AG04450 (cell line): ENCODE results near the gene RASL11B. TPM values are rescaled to one million over a fixed set of nuclear protein-coding genes. Genes with fewer than 3 reads are reported as not detected.

ENCODE experiments used
- CTCF ChIA-PET: fragments of 300-600, 350-600 bp; formaldehyde crosslinking; extraction: SDS; loops from one replicate; lab custom pipeline; 2022; ENCODE audit warnings: antibody characterized with exemption, inconsistent platforms; lab: Charles Lee
- POLR2A ChIA-PET: fragments of 350-600 bp; formaldehyde crosslinking; extraction: SDS; loops from one replicate; lab custom pipeline; 2021; ENCODE audit warnings: antibody characterized with exemption, inconsistent platforms; lab: Yijun Ruan, JAX
- DNase-seq: peaks from one replicate; pipeline ENCODE4 v3.0.0-alpha.2; 2011; ENCODE audit warnings: low read depth, low spot score
- H3K27ac ChIP-seq: one replicate; pipeline ENCODE4 v1.5.1; 2012; ENCODE audit warnings: low read depth, low read length, control low read depth
- H3K27me3 ChIP-seq: one replicate; pipeline ENCODE4 v1.6.0; 2012; ENCODE audit warnings: low read length; ENCODE audit not compliant: control insufficient read depth, insufficient read depth
- H3K4me3 ChIP-seq: 2 replicates; pipeline ENCODE4 v1.5.1; 2011; ENCODE audit warnings: mild to moderate bottlenecking, low read depth, low read length, control low read depth
- H3K9me3 ChIP-seq: 2 replicates; pipeline ENCODE4 v1.5.1; 2012; ENCODE audit warnings: low read length; ENCODE audit not compliant: control insufficient read depth, insufficient read depth
- polyA plus RNA-seq: library from polyadenylated mRNA; depleted of rRNA; stranded (reverse); fragments of >200 nt; gene quantifications from 2 replicates; pipeline ENCODE4 v1.2.3, GENCODE V29; 2011
- TF ChIP-seq, protein P1 (sequence below): IDR thresholded peaks from 2 replicates; pipeline ENCODE4 v1.5.1; 2011; ENCODE audit warnings: low read depth, low read length, control low read depth, inconsistent platforms

Gene RASL11B
- polyA plus RNA-seq, 1 experiment: 4.3 TPM

DNA sequence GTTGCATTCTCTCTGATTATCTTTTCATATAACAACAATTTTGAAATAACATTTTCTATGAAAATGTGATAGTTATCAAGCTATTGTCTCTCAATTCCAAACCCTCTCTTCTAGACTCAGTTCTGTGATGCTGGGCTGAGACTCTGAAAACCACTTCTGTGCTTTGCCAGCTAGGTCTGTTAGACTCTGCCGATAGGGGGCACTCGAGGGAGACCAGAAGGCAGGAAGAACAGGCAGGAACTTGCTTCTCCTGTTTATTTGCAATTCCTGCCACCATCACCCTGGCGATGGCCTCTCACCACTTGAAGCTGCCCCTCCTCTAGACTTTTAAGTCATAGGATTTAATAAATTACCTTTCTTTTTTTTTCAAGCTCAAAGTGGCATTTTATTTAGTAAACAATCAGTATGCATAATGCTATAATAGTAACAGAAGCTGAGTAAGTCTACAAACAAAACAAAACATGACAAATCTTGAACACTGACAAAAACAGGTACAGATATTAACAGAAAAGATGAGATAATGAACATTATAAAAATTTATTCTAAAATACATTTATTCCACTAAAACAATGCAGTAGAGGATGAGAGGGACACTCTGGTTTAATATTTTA lies 49.7 kb downstream of the RASL11B start:
- DNase-seq: no peak
- Histone ChIP-seq H3K4me3 (no peak overlapping the region), H3K9me3 (no peaks in the 10 kb centered on the region), H3K27me3 (no peaks in the 10 kb centered on the region), H3K27ac (no peak overlapping the region)
- TF ChIP-seq, protein P1, sequence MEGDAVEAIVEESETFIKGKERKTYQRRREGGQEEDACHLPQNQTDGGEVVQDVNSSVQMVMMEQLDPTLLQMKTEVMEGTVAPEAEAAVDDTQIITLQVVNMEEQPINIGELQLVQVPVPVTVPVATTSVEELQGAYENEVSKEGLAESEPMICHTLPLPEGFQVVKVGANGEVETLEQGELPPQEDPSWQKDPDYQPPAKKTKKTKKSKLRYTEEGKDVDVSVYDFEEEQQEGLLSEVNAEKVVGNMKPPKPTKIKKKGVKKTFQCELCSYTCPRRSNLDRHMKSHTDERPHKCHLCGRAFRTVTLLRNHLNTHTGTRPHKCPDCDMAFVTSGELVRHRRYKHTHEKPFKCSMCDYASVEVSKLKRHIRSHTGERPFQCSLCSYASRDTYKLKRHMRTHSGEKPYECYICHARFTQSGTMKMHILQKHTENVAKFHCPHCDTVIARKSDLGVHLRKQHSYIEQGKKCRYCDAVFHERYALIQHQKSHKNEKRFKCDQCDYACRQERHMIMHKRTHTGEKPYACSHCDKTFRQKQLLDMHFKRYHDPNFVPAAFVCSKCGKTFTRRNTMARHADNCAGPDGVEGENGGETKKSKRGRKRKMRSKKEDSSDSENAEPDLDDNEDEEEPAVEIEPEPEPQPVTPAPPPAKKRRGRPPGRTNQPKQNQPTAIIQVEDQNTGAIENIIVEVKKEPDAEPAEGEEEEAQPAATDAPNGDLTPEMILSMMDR: peak; percentile 75
- CTCF ChIA-PET: interaction anchor here (0.5 to 1.9 kb wide), 32 partner anchors 8 to 320 kb away, joined by 3 to 23 read pairs (median 5); no protein-coding TSS in a partner anchor
- POLR2A ChIA-PET: no interaction called here

DNA sequence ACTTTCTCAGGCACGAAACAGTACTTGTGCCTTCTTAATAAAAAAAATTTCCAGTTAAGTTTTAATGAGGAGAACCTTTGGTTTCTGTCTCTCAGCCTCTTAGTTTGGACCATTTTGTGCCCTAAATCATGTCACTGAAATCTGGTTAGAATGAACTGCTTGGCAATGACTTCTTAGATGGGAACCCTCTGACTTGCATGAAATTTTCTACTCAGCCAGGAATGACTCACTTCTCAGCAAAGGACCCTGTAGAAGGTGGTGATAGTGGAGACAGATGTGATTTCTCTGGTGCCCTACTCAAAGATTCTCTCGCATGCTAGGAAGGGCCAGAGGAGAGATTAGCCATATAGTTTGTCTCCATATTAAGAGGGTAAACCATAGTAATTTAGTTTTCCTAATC lies 50.5 kb downstream of the RASL11B start:
- no peak for DNase-seq
- Histone ChIP-seq H3K9me3 (no peaks in the 10 kb centered on the region), H3K4me3 (no peak overlapping the region), H3K27me3 (no peaks in the 10 kb centered on the region), H3K27ac (no peak overlapping the region)
- ChIA-PET POLR2A (no interaction called here), CTCF (interaction anchor here (1.1 to 1.9 kb wide), 12 partner anchors 8 to 209 kb away, joined by 3 to 23 read pairs (median 10); no protein-coding TSS in a partner anchor)
- TF ChIP-seq, protein P1: no peak

DNA sequence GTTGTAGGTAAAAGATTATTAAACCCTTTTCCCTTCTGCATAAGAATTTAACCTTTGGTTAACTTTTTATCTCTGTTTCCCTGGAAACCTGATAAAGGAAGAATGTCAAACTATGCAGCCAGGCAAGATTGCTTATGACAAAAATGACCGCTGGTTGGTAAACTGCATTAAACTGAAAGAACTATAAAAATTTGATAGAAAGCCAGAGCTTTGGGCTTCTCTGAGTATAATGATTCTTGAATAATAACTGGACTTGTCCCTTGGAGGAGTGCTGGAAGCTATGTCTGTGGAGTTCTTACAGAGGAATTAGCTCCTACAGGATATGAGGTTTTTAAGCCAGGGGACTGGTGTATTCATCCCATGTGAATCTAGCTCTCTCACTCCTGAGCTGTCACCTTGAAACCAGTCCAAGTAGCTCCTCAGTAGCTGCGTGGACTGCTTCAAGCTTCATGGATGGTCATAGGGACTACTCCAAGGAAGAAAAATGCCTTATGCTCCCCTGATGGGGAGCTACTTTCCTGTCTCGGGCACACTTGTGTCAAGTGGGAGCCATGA lies 52.0 kb downstream of the RASL11B start:
- DNase-seq: no peak
- ChIA-PET CTCF (interaction anchor here (1.5 to 1.7 kb wide), 3 partner anchors 68 to 369 kb away, joined by 5 to 6 read pairs (median 5); no protein-coding TSS in a partner anchor), POLR2A (no interaction called here)
- Histone ChIP-seq H3K27ac (peak overlapping the region; percentile 39), H3K27me3 (no peaks in the 10 kb centered on the region), H3K4me3 (no peak overlapping the region), H3K9me3 (no peaks in the 10 kb centered on the region)
- TF ChIP-seq, protein P1: no peak

DNA sequence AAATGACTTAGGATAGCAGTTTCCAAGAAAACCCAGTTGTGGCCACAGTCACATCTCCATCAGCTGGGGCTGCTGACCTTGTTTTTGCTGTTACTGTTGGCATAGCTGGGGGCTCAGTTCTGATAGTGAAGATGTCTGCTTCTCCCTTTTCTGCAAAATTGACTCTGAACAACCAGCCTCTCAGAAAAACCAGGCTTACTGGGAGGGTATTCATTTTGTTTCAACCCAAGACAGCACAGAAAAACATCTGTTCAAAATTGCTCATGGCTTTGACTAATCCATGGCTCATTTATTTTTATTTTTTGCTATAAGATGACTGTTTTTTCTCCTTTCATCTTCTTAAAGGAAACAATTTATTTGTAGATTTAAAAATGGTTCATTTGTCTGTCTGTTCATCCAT lies 53.1 kb downstream of the RASL11B start:
- H3K9me3 ChIP-seq: no peaks in the 10 kb centered on the region
- H3K27me3 ChIP-seq: no peaks in the 10 kb centered on the region
- POLR2A ChIA-PET: no interaction called here
- CTCF ChIA-PET: interaction anchor here (1.5 to 1.7 kb wide), 3 partner anchors 67 to 370 kb away, joined by 5 to 6 read pairs (median 5); no protein-coding TSS in a partner anchor
- H3K27ac ChIP-seq: no peak overlapping the region
- TF ChIP-seq, protein P1: no peak
- no peak overlapping the region for H3K4me3 ChIP-seq
- no peak for DNase-seq

DNA sequence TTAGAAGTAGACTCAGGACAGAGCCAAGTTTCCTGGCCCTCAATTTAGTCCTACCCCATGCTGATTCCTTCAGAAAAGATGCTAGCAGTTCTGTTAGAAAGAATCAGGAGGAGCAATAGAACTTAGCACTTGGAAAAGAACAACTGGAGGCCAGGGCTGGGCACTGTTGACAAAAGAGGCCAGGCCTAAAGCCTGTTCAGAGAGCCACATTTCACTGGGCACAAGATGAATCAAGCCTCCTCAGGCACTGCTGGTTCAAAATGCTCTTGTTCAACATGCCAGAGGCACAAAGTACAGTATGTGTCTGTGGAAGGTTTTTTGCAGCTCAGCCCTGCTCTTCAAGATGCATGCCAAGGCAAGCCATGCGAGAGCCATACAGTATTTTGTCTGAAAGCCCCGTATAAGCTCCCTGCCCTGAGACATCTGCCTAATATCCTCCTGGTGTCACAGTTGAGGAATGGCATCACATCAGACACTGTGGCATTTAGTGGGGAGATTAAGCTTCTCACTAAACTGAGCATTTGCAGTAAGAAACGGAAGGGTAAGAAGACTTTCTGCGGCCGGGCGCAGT lies 53.7 kb downstream of the RASL11B start:
- CTCF ChIA-PET: no interaction called here
- TF ChIP-seq, protein P1: no peak
- H3K9me3 ChIP-seq: no peaks in the 10 kb centered on the region
- H3K27me3 ChIP-seq: no peaks in the 10 kb centered on the region
- no peak overlapping the region for H3K4me3 ChIP-seq
- no peak for DNase-seq
- no peak overlapping the region for H3K27ac ChIP-seq
- POLR2A ChIA-PET: no interaction called here
